Fibroblast of the aortic adventitia (primary cell): ENCODE measurements around the gene CCL17. TPM values are rescaled to one million over a fixed set of nuclear protein-coding genes. Genes with fewer than 3 reads are reported as not detected.

Source experiments
- DNase-seq: peaks from one replicate; pipeline ENCODE4 v3.0.0-alpha.2; 2010; ENCODE audit warnings: low read depth
- H3K4me3 ChIP-seq: 2 replicates; pipeline ENCODE4 v1.5.1; 2011; ENCODE audit warnings: low read depth, mild to moderate bottlenecking, control low read depth, low read length, moderate library complexity
- CTCF ChIP-seq: IDR thresholded peaks from 2 replicates; pipeline ENCODE4 v1.5.1; 2011; ENCODE audit warnings: mild to moderate bottlenecking, low read length, control low read depth, inconsistent platforms; ENCODE audit not compliant: insufficient read depth
- total RNA-seq: library from RNA; depleted of rRNA; stranded (reverse); fragments of >200 nt; gene quantifications from 2 replicates; pipeline ENCODE4 v1.2.3, GENCODE V29; 2012; ENCODE audit warnings: low replicate concordance

CCL17 gene
- total RNA-seq, 1 donor = not detected

GRCh38 chr16:57379579-57379978 is 25.0 kb upstream of the CCL17 start:
- DNase-seq = no peak
- no peak for TF ChIP-seq CTCF
- H3K4me3 ChIP-seq = no peak overlapping the region

- no peak for DNase-seq
These were observed 23.7 kb upstream of the CCL17 start for GRCh38 chr16:57380671-57381462.

DNA sequence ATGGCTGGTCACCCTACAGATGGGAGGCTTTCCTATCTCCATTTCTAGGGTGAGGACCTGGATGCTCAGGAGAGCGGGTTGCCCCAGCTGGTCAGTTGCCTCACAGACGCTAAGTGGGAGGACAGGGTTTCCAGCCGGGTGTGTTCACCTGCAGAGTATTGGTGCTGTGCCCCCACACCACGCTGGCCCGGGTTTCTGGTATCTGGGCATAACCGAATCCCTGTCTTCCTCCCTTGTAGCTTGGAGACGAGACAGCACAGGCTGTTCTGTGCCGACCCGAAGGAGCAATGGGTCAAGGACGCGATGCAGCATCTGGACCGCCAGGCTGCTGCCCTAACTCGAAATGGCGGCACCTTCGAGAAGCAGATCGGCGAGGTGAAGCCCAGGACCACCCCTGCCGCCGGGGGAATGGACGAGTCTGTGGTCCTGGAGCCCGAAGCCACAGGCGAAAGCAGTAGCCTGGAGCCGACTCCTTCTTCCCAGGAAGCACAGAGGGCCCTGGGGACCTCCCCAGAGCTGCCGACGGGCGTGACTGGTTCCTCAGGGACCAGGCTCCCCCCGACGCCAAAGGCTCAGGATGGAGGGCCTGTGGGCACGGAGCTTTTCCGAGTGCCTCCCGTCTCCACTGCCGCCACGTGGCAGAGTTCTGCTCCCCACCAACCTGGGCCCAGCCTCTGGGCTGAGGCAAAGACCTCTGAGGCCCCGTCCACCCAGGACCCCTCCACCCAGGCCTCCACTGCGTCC is 22.6 kb upstream of the CCL17 start:
- no peak overlapping the region for H3K4me3 ChIP-seq
- no peak for TF ChIP-seq CTCF
- no peak for DNase-seq

More at GRCh38 chr16:57380671-57381462, 23.7 kb upstream of the CCL17 start:
- TF ChIP-seq CTCF = no peak
- no peak overlapping the region for H3K4me3 ChIP-seq

DNA sequence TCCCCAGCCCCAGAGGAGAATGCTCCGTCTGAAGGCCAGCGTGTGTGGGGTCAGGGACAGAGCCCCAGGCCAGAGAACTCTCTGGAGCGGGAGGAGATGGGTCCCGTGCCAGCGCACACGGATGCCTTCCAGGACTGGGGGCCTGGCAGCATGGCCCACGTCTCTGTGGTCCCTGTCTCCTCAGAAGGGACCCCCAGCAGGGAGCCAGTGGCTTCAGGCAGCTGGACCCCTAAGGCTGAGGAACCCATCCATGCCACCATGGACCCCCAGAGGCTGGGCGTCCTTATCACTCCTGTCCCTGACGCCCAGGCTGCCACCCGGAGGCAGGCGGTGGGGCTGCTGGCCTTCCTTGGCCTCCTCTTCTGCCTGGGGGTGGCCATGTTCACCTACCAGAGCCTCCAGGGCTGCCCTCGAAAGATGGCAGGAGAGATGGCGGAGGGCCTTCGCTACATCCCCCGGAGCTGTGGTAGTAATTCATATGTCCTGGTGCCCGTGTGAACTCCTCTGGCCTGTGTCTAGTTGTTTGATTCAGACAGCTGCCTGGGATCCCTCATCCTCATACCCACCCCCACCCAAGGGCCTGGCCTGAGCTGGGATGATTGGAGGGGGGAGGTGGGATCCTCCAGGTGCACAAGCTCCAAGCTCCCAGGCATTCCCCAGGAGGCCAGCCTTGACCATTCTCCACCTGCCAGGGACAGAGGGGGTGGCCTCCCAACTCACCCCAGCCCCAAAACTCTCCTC is 21.9 kb upstream of the CCL17 start:
- H3K4me3 ChIP-seq = no peak overlapping the region
- no peak for TF ChIP-seq CTCF
- DNase-seq = no peak

- no peak overlapping the region for H3K4me3 ChIP-seq
- no peak for TF ChIP-seq CTCF
- DNase-seq = peak; percentile 60
These were observed 21.0 kb upstream of the CCL17 start for GRCh38 chr16:57383276-57384247.
